ENCODE data around the gene ASIC4. TPM values are rescaled to one million over a fixed set of nuclear protein-coding genes. Genes with fewer than 3 reads are reported as not detected.

The ASIC4 gene, protein sequence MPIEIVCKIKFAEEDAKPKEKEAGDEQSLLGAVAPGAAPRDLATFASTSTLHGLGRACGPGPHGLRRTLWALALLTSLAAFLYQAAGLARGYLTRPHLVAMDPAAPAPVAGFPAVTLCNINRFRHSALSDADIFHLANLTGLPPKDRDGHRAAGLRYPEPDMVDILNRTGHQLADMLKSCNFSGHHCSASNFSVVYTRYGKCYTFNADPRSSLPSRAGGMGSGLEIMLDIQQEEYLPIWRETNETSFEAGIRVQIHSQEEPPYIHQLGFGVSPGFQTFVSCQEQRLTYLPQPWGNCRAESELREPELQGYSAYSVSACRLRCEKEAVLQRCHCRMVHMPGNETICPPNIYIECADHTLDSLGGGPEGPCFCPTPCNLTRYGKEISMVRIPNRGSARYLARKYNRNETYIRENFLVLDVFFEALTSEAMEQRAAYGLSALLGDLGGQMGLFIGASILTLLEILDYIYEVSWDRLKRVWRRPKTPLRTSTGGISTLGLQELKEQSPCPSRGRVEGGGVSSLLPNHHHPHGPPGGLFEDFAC
- total RNA-seq (2014; rRNA removed; shearing (Covaris generic)), result not detected in 2 replicates

DNA sequence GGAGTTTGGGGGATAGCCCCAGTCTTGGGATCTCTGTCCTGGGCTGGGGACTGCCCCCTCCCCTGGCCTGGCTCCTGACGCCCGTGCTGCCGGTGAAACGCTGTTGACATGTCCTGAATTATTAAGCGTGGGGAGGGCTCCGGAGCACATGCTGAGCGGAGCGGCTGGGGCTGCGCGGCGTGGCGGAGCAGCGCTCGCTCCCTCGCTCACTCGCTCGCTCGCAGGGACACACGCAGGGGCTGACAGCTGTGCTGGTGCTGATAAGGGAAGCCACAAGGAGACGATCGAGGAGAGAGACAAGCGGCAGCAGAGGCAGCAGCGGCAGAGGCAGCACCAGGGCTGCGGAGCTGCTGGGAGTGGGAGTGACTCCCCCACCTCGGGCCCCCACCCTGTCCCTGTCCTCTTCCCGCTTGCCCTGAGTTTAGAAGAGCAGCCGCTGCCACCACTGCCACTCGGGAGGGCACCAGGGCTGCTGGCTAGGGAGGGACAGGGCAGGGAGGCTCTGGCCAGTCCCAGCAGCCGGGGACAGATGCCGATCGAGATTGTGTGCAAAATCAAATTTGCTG is at the start of gene ASIC4:
Gene ASIC4 (plus strand): TSS at position 287 of the 566 bp plus-strand sequence. CDS start 243 bp downstream, at position 530.
- Histone ChIP-seq H3K9me3 (replicated peaks) (no peaks in the 10 kb centered on the region), H3K4me3 (no peak within 1 kb of the TSS), H3K27me3 (replicated peaks) (peaks cover 76% of the 10 kb centered on the region), H3K4me1 (replicated peaks) (peaks cover 10% of the 10 kb centered on the region), H3K27ac (no peak within 1 kb of the TSS), H3K36me3 (no peaks in the 10 kb centered on the region)
- no peak for DNase-seq (ENCODE audit: low read depth in 1 of 2, low spot score in 2 of 2)

DNA sequence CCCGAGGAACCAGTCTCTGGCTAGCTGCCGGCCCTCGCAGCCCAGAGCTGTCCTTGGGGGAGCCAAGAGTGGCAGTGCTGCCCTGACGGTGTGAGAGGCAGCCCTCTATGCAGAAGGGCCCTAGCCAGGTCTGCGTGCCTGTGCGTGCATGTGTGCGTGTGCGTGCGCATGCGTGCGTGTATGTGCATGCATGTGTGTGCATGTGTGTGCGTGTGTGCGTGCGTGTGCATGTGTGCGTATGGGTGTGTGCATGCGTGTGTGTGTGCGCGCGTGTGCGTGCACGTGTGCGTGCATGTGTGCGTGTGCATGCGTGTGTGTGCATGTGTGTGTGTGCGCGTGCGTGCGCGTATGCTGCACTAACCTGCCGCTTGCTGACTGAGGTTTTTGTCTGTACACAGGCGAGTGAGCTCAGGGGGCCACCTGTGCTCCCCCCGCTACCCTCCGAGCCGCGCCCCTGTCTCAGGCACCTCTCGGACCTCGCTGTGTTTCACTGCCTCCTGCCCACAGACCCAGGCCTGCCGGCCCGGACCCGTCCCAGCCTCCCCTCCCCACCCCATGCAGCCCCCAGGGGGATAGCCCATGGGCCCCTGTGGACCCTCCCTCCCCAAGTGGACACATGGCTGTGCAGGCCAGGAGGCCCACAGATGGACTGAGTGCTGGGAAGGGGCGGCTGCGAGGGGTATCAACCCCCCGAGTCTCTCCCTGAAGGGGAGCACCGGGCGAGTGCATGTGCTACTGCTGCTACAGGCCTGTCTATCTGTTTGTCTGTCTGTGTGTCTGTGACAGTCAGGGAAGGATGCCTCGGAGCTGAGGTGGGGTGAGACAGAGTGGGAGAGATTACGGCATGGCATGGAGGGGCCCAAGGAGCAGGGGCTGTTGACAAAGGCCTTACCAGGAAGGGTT is 48.4 kb upstream of the ASIC4 start:
- H3K36me3 ChIP-seq, result no peaks in the 10 kb centered on the region

DNA sequence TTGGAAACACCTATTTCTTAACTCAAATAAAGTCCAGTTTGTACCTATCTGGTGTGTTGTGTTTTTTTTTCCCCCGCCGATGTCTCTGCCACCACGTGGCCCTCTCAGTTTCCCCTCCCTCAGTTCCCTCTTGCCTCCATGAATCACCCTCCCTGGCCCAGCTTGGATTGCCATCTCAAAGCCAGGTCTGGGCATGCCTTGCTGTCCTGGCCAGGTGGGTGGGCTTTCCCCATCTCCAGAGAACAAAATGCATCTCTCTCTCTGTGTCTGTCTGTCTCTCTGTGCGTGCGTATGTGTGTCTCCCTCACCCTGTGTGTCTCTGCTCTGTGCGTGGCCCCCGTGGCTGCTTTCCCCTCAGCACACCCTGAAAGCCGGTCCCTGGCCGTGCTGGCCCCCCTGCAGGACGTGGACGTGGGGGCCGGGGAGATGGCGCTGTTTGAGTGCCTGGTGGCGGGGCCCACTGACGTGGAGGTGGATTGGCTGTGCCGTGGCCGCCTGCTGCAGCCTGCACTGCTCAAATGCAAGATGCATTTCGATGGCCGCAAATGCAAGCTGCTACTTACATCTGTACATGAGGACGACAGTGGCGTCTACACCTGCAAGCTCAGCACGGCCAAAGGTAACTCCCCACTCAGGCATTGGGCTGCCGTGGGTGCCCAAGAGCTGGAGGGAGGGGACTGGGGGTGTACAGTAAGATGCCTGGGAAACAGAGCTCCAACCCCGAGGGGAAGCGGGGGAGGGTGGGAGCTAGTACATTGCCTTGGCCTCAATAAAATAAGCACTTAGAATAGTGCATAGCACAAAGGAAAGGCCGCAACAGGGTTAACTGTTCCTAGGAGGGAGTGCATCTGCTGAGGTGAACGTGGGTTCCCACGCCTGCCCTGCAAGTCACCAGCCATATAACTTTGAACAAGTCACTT is 47.2 kb upstream of the ASIC4 start:
- no peak overlapping the region for H3K4me3 ChIP-seq
- DNase-seq (ENCODE audit: low read depth in 1 of 2, low spot score in 2 of 2), result no peak
- H3K36me3 ChIP-seq, result no peaks in the 10 kb centered on the region
- no peaks in the 10 kb centered on the region for H3K9me3 ChIP-seq (replicated peaks)
- H3K27ac ChIP-seq, result no peak overlapping the region
- peaks cover 14% of the 10 kb centered on the region for H3K4me1 ChIP-seq (replicated peaks)
- H3K27me3 ChIP-seq (replicated peaks), result no peaks in the 10 kb centered on the region

More for the DNA sequence above, 48.4 kb upstream of the ASIC4 start:
- Histone ChIP-seq H3K27me3 (replicated peaks) (no peaks in the 10 kb centered on the region), H3K4me1 (replicated peaks) (peaks cover 14% of the 10 kb centered on the region), H3K9me3 (replicated peaks) (no peaks in the 10 kb centered on the region), H3K27ac (no peak overlapping the region), H3K4me3 (no peak overlapping the region)
- DNase-seq (ENCODE audit: low read depth in 1 of 2, low spot score in 2 of 2), result no peak

DNA sequence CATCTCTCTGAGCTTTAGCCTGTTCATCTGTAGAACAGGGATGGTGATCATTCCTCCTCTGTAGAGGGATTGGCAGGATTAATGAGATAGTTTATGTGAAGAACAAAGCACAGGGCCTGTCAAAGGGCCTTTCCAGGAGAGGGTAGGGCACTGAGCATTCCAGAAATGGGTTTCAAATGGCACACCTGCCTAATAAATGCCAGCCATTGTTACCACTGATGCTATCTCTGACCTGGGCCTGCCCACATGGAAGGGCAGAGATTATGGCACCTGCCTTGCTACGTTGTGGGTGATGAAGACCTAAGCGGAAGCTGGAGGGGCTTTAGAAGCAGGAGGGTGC is 46.6 kb upstream of the ASIC4 start:
- Histone ChIP-seq H3K27ac (no peak overlapping the region), H3K27me3 (replicated peaks) (no peaks in the 10 kb centered on the region), H3K9me3 (replicated peaks) (no peaks in the 10 kb centered on the region), H3K4me3 (no peak overlapping the region), H3K4me1 (replicated peaks) (peaks cover 14% of the 10 kb centered on the region), H3K36me3 (no peaks in the 10 kb centered on the region)
- DNase-seq (ENCODE audit: low read depth in 1 of 2, low spot score in 2 of 2), result no peak

DNA sequence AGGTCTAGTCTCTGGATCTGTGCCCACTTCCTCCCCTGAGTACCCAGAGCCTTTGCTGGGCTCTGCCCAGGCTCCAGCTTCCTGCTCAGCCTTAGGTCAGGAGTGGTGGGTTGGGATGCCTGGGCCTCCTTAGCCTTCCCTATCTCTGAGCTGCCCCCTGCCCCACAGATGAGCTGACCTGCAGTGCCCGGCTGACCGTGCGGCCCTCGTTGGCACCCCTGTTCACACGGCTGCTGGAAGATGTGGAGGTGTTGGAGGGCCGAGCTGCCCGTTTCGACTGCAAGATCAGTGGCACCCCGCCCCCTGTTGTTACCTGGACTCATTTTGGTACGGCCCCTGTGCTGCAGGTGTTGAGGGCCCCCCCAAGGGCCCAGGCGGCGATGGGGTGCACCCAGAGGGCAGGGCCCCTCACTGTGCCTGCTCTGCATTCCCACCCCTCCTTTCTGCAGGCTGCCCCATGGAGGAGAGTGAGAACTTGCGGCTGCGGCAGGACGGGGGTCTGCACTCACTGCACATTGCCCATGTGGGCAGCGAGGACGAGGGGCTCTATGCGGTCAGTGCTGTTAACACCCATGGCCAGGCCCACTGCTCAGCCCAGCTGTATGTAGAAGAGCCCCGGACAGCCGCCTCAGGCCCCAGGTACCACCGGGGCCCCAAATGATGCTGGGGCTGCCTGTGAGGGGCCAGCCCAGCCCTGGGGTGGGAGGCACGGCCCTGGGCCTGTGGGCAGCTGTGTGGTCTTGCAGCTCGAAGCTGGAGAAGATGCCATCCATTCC is 45.7 kb upstream of the ASIC4 start:
- DNase-seq (ENCODE audit: low read depth in 1 of 2, low spot score in 2 of 2), result no peak
- Histone ChIP-seq H3K27ac (0 out of 2 replicates have a peak overlapping the region, but pooled peaks have one; percentile 15), H3K4me1 (replicated peaks) (peaks cover 14% of the 10 kb centered on the region), H3K36me3 (no peaks in the 10 kb centered on the region), H3K4me3 (no peak overlapping the region), H3K9me3 (replicated peaks) (no peaks in the 10 kb centered on the region), H3K27me3 (replicated peaks) (no peaks in the 10 kb centered on the region)

DNA sequence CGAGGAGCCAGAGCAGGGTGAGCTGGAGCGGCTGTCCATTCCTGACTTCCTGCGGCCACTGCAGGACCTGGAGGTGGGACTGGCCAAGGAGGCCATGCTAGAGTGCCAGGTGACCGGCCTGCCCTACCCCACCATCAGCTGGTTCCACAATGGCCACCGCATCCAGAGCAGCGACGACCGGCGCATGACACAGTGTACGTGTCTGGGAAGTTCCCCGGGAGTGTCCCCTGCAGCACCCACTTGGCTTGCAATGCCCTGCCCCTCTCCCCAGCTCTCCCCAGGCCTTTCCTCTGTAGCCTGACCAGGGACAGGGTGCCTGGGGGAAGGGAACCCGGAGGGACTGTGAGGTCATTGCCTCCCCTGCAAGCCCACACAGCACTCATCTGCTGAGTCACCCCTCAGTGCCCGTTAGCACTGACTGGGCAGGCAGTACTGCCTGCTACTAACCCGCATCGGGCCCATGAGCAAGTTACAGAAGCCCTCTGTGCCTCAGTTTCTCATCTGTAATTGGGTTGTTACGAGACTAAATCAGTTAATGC is 45.0 kb upstream of the ASIC4 start:
- Histone ChIP-seq H3K36me3 (no peaks in the 10 kb centered on the region), H3K4me3 (no peak overlapping the region), H3K4me1 (replicated peaks) (peaks cover 14% of the 10 kb centered on the region), H3K27me3 (replicated peaks) (no peaks in the 10 kb centered on the region), H3K27ac (0 out of 2 replicates have a peak overlapping the region, but pooled peaks have one; percentile 15), H3K9me3 (replicated peaks) (no peaks in the 10 kb centered on the region)
- peak; percentile 69 to 87 for DNase-seq (ENCODE audit: low read depth in 1 of 2, low spot score in 2 of 2)

DNA sequence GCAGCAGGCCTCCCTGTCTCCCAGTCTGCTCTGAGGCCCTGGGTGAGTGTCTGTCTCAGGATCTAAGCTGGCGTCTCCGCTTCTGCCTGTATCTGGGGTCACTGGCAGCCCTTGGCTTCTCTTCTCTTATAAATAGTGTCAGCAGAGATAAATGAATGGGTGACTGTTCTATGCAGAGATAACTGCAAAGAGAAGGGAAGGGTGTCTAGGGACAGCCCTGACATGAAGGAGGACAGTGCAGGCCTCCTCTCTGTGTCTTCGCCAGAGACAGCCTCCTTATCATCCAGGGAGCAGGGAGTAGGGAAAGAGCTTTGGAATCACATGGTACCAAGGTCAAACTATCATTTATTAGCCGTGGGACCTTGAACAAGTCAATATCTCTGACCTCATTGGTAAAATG is 43.9 kb upstream of the ASIC4 start:
- no peaks in the 10 kb centered on the region for H3K9me3 ChIP-seq (replicated peaks)
- no peak overlapping the region for H3K4me3 ChIP-seq
- no peaks in the 10 kb centered on the region for H3K36me3 ChIP-seq
- H3K27me3 ChIP-seq (replicated peaks), result no peaks in the 10 kb centered on the region
- DNase-seq (ENCODE audit: low read depth in 1 of 2, low spot score in 2 of 2), result no peak
- peaks cover 14% of the 10 kb centered on the region for H3K4me1 ChIP-seq (replicated peaks)
- H3K27ac ChIP-seq, result no peak overlapping the region

DNA sequence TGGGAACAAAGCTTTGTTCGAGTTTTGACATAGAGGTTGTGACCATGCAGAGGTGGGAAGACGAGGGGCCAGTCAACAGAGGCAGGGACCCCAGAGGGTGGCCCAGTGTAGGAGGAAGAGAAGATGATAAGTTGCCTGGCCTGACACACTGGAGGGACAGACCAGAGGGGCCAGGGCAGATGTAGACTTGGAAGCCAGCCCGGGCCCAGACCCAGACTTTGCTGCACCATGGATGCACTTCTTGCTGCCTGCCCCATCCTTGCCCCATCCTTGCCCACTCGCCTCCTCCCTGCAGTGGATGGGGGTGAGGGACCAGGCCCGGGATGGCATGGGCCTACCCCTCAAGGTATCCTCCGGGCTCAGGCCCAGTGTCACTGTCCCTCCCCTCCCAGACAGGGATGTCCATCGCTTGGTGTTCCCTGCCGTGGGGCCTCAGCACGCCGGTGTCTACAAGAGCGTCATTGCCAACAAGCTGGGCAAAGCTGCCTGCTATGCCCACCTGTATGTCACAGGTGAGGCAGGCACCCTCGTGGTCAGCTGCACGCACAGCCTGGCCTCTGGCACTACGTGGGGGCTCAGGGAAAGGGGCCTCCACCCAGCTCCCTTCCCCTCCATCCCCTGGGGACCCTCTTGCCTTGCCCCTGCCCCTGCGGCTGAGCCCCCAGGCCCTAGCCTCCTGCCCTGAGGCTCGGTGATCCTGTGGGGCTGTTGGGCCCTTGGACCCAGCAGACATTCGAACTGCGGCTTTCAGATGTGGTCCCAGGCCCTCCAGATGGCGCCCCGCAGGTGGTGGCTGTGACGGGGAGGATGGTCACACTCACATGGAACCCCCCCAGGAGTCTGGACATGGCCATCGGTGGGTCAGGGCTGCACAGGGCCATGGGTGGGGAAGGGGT is 42.6 kb upstream of the ASIC4 start:
- no peak overlapping the region for H3K27ac ChIP-seq
- H3K36me3 ChIP-seq, result no peaks in the 10 kb centered on the region
- H3K4me3 ChIP-seq, result no peak overlapping the region
- no peaks in the 10 kb centered on the region for H3K9me3 ChIP-seq (replicated peaks)
- no peaks in the 10 kb centered on the region for H3K27me3 ChIP-seq (replicated peaks)
- H3K4me1 ChIP-seq (replicated peaks), result peaks cover 14% of the 10 kb centered on the region
- DNase-seq (ENCODE audit: low read depth in 1 of 2, low spot score in 2 of 2), result no peak

DNA sequence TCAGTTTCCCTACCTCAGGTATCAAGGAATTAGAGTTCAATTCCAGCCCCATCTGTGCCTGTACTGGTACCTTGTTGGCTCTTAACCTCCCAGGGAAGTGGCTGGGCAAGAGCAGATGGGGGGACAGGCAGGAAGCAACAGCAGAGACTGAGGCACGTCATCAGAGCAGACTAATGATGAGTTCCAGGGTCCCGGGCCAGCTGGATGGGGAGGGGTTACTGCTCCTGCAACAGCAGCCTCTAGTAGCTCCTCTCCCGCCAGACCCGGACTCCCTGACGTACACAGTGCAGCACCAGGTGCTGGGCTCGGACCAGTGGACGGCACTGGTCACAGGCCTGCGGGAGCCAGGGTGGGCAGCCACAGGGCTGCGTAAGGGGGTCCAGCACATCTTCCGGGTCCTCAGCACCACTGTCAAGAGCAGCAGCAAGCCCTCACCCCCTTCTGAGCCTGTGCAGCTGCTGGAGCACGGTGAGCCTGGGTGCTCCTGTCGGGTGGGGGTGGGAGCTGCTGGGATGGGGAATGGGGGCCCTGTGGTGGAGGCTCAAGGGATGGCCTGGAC is 41.6 kb upstream of the ASIC4 start:
- Histone ChIP-seq H3K4me1 (replicated peaks) (peaks cover 14% of the 10 kb centered on the region), H3K36me3 (no peaks in the 10 kb centered on the region), H3K9me3 (replicated peaks) (no peaks in the 10 kb centered on the region), H3K27ac (no peak overlapping the region), H3K4me3 (no peak overlapping the region), H3K27me3 (replicated peaks) (no peaks in the 10 kb centered on the region)
- no peak for DNase-seq (ENCODE audit: low read depth in 1 of 2, low spot score in 2 of 2)

DNA sequence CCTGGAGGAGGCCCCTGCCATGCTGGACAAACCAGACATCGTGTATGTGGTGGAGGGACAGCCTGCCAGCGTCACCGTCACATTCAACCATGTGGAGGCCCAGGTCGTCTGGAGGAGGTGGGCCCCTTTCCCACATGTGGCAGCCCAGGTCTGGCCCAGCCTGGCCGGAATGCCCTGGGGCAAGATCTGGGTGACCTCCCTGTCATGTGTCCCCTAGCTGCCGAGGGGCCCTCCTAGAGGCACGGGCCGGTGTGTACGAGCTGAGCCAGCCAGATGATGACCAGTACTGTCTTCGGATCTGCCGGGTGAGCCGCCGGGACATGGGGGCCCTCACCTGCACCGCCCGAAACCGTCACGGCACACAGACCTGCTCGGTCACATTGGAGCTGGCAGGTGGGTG is 40.8 kb upstream of the ASIC4 start:
- DNase-seq (ENCODE audit: low read depth in 1 of 2, low spot score in 2 of 2), result no peak

More for the DNA sequence above, 40.8 kb upstream of the ASIC4 start:
- peaks cover 14% of the 10 kb centered on the region for H3K4me1 ChIP-seq (replicated peaks)
- no peak overlapping the region for H3K4me3 ChIP-seq
- no peaks in the 10 kb centered on the region for H3K27me3 ChIP-seq (replicated peaks)
- H3K36me3 ChIP-seq, result no peaks in the 10 kb centered on the region
- H3K9me3 ChIP-seq (replicated peaks), result no peaks in the 10 kb centered on the region
- no peak overlapping the region for H3K27ac ChIP-seq

Data from SJSA1 (cell line).